Kidney (tissue), 22 donors: Measurements from ENCODE around the gene HAUS3. TPM values are rescaled to one million over a fixed set of nuclear protein-coding genes. Genes with fewer than 3 reads are reported as not detected.

Source experiments
- DNase-seq, 5 donors: peaks; one replicate each; pipeline ENCODE4 v3.0.0-alpha.2; 2013 to 2020
- FAIRE-seq: peaks from 2 replicates; lab custom pipeline; 2012; peaks lifted over from hg19 to GRCh38; lab: Jason Lieb, UNC
- H3K27ac ChIP-seq, 2 donors: one replicate each; pipeline ENCODE4 v1.7.0; 2013; ENCODE audit warnings: low read depth in 2 of 2, low read length in 2 of 2, inconsistent platforms in 1 of 2
- H3K27me3 ChIP-seq: one replicate; pipeline ENCODE4 v1.7.1; 2013; ENCODE audit warnings: low read length, inconsistent platforms; ENCODE audit not compliant: control insufficient read depth, insufficient read depth
- H3K36me3 ChIP-seq, 3 donors: one replicate each; pipeline versions ENCODE4 v1.7.0 to v1.7.1; 2013; ENCODE audit warnings: low read length in 3 of 3, control low read depth in 1 of 3, inconsistent platforms in 1 of 3; ENCODE audit not compliant: insufficient read depth in 3 of 3, control insufficient read depth in 2 of 3
- H3K4me1 ChIP-seq, 3 donors: one replicate each; pipeline versions ENCODE4 v1.7.0 to v1.7.1; 2013; ENCODE audit warnings: low read length in 3 of 3, inconsistent platforms in 1 of 3, low read depth in 1 of 3; ENCODE audit not compliant: control insufficient read depth in 2 of 3, insufficient read depth in 2 of 3
- H3K4me3 ChIP-seq, 3 donors: one replicate each; pipeline versions ENCODE4 v1.7.0 to v1.8.1; 2013; ENCODE audit warnings: low read length in 3 of 3, control low read depth in 1 of 3, inconsistent platforms in 1 of 3
- H3K9ac ChIP-seq, 3 donors: one replicate each; pipeline versions ENCODE4 v1.7.0 to v1.7.1; 2013; ENCODE audit warnings: low read length in 3 of 3, control low read depth in 1 of 3, inconsistent platforms in 1 of 3
- H3K9me3 ChIP-seq, 3 donors: one replicate each; pipeline versions ENCODE4 v1.7.0 to v1.7.1; 2013; ENCODE audit warnings: low read length in 3 of 3, control low read depth in 1 of 3, inconsistent platforms in 1 of 3; ENCODE audit not compliant: control insufficient read depth in 2 of 3, insufficient read depth in 1 of 3
- CTCF ChIP-seq: IDR thresholded peaks from 3 replicates; pipeline ENCODE4 v1.5.1; 2012; ENCODE audit warnings: mild to moderate bottlenecking, moderate library complexity, borderline replicate concordance; ENCODE audit not compliant: insufficient read depth; ENCODE audit errors: extremely low read depth
- intact Hi-C: fragments of 100-400 bp; cut with DNase I; formaldehyde crosslinking; loops from one replicate; pipeline ENCODE4 v1.11.1; 2022
- long read RNA-seq, 10 donors: library from polyadenylated mRNA in 1 of 10; unstranded in 1 of 10; transcript quantifications; one replicate each; pipeline ENCODE4 v2.0.0 and lab custom pipeline, GENCODE V29; 2021 to 2026
- polyA plus RNA-seq: library from polyadenylated mRNA; stranded (reverse); fragments of 350-450 nt; fragmentation: Illumina TruSeq; extraction: RNeasy Lipid Tissue Mini Kit (QIAGEN cat#74804); gene quantifications from one replicate; pipeline ENCODE4 v1.2.3, GENCODE V29; 2014; ENCODE audit warnings: low read depth, low replicate concordance; ENCODE audit not compliant: insufficient read depth
- total RNA-seq: library from RNA; stranded (reverse); fragmentation: NEBNext Ultra II Directional; extraction: Animal tissue kit (Norgen Biotek cat#: 25700); gene quantifications from one replicate; pipeline ENCODE4 v1.2.1, GENCODE V29; 2021
- donor health status: control.
- donor health status: control.
- donor health status: control.
- donor health status: control.
- donor health status: control.
- donor health status: DM: yes; HTN: yes; CAD: no.
- donor health status: Normal renal cell carcinoma (clear cell type).

The HAUS3 gene
- total RNA-seq (12.1 TPM), polyA plus RNA-seq (4.1 TPM)
- long read RNA-seq, donor 1, partial matches to known transcripts = 0 of 1 reads
- long read RNA-seq, donor 1, other reads (novel, unspliced or antisense) = 0 of 1 reads
- long read RNA-seq, donor 2 = 0 reads
- long read RNA-seq, donor 3, partial matches to known transcripts = 0 of 1 reads
- long read RNA-seq, donor 3, other reads (novel, unspliced or antisense) = 0 of 1 reads
- long read RNA-seq, donor 4 = 0 reads
- long read RNA-seq, donor 5 = 0 reads
- long read RNA-seq, donor 6, partial matches to known transcripts = 0 of 1 reads
- long read RNA-seq, donor 6, other reads (novel, unspliced or antisense) = 0 of 1 reads
- long read RNA-seq, donor 7, partial matches to known transcripts = 19 of 24 reads
- long read RNA-seq, donor 7, other reads (novel, unspliced or antisense) = 1 of 24 reads
- long read RNA-seq, donor 8, partial matches to known transcripts = 0 of 2 reads
- long read RNA-seq, donor 8, other reads (novel, unspliced or antisense) = 0 of 2 reads
- long read RNA-seq, donor 9, partial matches to known transcripts = 0 of 1 reads
- long read RNA-seq, donor 9, other reads (novel, unspliced or antisense) = 0 of 1 reads
- long read RNA-seq, donor 10 = 0 reads

DNA sequence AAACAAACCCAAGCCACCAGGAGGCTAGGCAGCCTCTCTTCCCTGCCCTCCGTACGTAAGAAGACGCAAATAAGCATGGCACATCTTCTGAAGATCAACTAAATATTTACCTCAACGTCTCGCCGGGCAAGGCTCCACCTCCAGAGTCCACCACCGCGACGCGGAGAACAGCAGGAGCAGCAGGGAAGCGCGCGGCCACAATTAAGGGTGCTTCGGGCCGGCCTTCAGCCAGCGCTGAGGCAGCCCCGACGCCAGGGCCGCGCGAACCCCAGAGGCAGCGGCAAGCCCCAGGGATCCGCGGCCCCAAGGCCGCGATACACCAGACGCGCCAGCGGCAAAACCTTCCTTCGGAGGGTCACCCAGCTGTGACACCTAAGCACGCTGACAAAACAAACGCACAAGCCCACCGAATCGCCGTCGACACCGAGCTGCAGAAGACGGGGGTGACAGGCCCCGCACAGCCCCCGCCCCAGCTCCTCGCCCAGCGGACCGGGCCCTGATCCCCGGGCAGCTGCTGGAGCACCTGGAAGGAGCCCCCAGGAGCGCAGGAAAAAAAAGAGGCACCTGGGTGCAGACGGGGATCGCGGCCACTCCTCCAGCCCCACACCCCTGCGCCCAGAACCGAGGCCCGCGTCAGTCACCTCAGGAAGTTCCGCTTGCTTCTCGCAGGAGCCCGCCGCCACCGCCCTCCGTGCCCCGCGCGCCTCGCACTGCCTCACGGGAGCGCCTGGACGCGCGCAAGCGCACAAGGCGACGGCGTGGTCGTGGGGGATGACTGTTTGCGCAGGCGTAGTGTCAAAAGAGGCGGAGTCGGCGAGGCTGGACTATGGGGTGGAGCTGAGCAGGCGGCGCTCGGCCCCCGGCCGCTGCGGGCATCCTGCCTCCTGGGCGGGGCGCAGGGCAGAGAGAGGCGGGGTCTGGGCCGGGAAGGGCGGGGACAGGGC lies at the start of gene HAUS3, which contains the start of gene POLN:
Gene HAUS3 (minus strand): TSS at position 712 of the 944 bp plus-strand sequence. CDS start 1,175 bp downstream, outside the sequence.
Gene POLN (minus strand): TSS at position 712 of the 944 bp plus-strand sequence. CDS start 12,890 bp downstream, outside the sequence.
- no peak for FAIRE-seq
- intact Hi-C loops = no loop called here
- peaks cover 4 to 23% (median 18%) of the 10 kb centered on the region in 3 donors for H3K4me1 ChIP-seq

DNA sequence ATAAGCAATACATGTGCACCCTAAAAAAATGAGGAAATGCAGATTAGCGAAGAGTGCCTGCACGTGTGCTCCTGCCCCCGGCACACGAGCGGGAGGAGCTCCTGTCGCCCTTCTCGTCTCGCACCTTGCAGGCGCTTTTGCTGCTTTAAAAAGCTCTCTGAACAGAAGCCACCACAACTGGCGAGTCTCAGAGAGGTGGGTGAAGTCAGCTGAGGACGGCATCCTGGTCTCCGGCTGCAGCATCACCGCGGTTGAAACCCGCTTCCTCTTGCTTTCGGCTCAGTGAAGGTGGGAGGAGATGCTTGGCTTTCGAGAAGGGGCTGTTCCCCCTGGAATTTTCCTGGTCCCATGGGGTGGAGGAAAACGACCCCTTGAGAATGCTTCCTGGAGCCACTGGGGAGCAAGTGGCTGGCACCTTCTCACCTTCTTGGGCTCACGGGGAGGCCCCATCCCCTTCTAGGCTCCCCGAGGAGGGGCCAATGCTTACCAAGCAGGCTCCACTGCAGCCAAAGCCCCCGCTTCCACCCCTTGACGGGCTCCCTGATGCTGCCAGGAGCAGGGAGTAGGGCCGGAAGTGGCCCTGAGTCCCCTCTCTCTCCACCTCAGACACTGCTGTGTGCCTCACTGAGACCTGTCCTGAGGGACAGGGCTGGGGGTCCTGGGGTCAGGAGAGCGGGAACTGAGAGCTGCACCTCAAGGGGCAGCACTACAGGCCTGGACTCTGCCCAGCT lies 49.2 kb upstream of the HAUS3 start:
- peaks cover 0 to 4% (median 0%) of the 10 kb centered on the region in 3 donors for H3K4me1 ChIP-seq
- H3K4me3 ChIP-seq = no peak overlapping the region
- H3K27me3 ChIP-seq = no peaks in the 10 kb centered on the region
- H3K36me3 ChIP-seq = no peaks in the 10 kb centered on the region
- no peak overlapping the region for H3K27ac ChIP-seq
- TF ChIP-seq CTCF = no peak
- H3K9ac ChIP-seq = no peak overlapping the region
- FAIRE-seq (no peak), DNase-seq (peak in 1 of 5 donors; percentile 71)
- intact Hi-C loops = no loop called here
- H3K9me3 ChIP-seq = no peaks in the 10 kb centered on the region

More for the DNA sequence above, at the start of gene HAUS3, which contains the start of gene POLN:
- H3K27me3 ChIP-seq = no peaks in the 10 kb centered on the region
- no peaks in the 10 kb centered on the region for H3K36me3 ChIP-seq
- H3K9me3 ChIP-seq = no peaks in the 10 kb centered on the region
- peak within 1 kb of the TSS in 1 of 2 donors; percentile 71 for H3K27ac ChIP-seq
- no peak for TF ChIP-seq CTCF
- H3K9ac ChIP-seq = peak within 1 kb of the TSS; percentile 59 to 87 (median 68)
- peak; percentile 99 to 100 (median 99) for DNase-seq
- peak within 1 kb of the TSS; percentile 72 to 92 (median 91) for H3K4me3 ChIP-seq

DNA sequence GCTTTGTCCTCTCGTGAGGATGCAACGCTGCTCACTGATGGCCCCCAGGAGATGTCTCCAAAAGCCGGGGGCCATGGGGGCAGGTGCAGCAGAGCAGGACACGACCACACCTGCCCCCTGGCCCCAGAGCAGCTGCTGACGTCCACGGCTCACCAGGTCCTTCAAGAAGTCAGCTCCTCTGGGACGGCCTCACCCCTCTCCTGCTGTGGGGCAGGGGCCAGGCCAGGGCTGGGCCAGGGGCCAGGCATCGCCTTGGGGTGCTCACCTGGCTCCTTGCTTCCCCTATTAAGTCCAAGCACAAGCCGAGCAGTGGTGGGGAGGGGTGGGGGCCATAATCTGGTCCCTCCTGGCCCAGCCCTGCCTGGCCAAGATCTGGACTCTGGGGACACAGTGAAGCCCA lies 48.6 kb upstream of the HAUS3 start:
- Histone ChIP-seq H3K9me3 (no peaks in the 10 kb centered on the region), H3K27ac (no peak overlapping the region), H3K27me3 (no peaks in the 10 kb centered on the region), H3K9ac (no peak overlapping the region), H3K4me3 (no peak overlapping the region), H3K4me1 (peaks cover 0 to 4% (median 0%) of the 10 kb centered on the region in 3 donors), H3K36me3 (no peaks in the 10 kb centered on the region)
- intact Hi-C loops = no loop called here
- DNase-seq (peak in 2 of 5 donors; percentile 43 to 71), FAIRE-seq (no peak)
- TF ChIP-seq CTCF = no peak
